Left ventricle myocardium inferior (tissue), 1 donor: ENCODE measurements around the gene SLC23A2. TPM values are rescaled to one million over a fixed set of nuclear protein-coding genes. Genes with fewer than 3 reads are reported as not detected.
A peak's percentile ranks its signal among the peaks of the same experiment; 100 is the strongest.

ENCODE experiments used
- DNase-seq: peaks from one replicate; pipeline ENCODE4 v3.0.0-alpha.2; 2020
- H3K27ac ChIP-seq: fragments of 200-600 bp; replicated peaks from 2 replicates; pipeline ENCODE4 v1.8.0; 2021
- H3K27me3 ChIP-seq: fragments of 200-600 bp; 2 replicates; pipeline ENCODE4 v1.8.0; 2021; ENCODE audit warnings: low read depth
- H3K36me3 ChIP-seq: fragments of 200-600 bp; 2 replicates; pipeline ENCODE4 v1.8.0; 2021
- H3K4me1 ChIP-seq: fragments of 200-600 bp; 2 replicates; pipeline ENCODE4 v1.8.0; 2021
- H3K4me3 ChIP-seq: fragments of 200-600 bp; 2 replicates; pipeline ENCODE4 v1.8.0; 2021; ENCODE audit warnings: mild to moderate bottlenecking, moderate library complexity
- H3K9me3 ChIP-seq: fragments of 200-600 bp; replicated peaks from 2 replicates; pipeline ENCODE4 v1.8.0; 2021
- intact Hi-C: fragments of 100-400 bp; cut with micrococcal nuclease; formaldehyde crosslinking; loops from one replicate; pipeline ENCODE4 v1.11.0; 2022
- total RNA-seq: library from RNA; stranded (reverse); fragmentation: NEBNext Ultra II Directional; extraction: Animal tissue kit (Norgen Biotek cat#: 25700); gene quantifications from one replicate; pipeline ENCODE4 v1.2.1, GENCODE V29; 2021
- TF ChIP-seq, protein P1 (sequence below): fragments of 200-600 bp; IDR thresholded peaks from 2 replicates; pipeline ENCODE4 v1.8.0; 2021; ENCODE audit warnings: antibody characterized with exemption, mild to moderate bottlenecking, borderline replicate concordance
- donor health status: DM: no; HTN: yes; CAD: no; lungs with severe emphysema.

The SLC23A2 gene
- total RNA-seq, 1 donor from 2014 or later, result 6.3 TPM

DNA sequence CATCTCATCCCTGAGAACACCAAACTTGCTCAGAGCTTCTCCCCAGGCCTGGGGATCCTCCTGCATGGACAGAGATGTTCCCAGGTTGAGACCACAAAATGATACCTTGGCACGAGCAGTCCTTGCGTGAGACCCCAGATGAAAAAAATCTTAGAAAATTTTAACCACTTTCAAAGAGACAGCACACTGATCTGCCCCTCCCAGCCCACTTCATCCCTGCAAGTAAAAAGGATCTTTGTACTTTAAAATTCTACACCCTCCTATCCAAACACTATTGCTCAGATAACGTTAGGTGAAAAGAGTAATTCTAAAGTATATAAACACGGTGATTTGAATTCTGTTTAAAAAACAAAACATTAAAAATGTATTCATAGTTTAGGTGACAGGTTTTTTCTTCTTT lies 98.5 kb downstream of the SLC23A2 start:
- Histone ChIP-seq H3K27ac (no peak overlapping the region), H3K36me3 (peaks cover 31% of the 10 kb centered on the region), H3K27me3 (no peaks in the 10 kb centered on the region), H3K4me1 (peaks cover 13% of the 10 kb centered on the region), H3K4me3 (no peak overlapping the region), H3K9me3 (peaks cover 2% of the 10 kb centered on the region)
- intact Hi-C loops, result no loop called here
- TF ChIP-seq, protein P1, sequence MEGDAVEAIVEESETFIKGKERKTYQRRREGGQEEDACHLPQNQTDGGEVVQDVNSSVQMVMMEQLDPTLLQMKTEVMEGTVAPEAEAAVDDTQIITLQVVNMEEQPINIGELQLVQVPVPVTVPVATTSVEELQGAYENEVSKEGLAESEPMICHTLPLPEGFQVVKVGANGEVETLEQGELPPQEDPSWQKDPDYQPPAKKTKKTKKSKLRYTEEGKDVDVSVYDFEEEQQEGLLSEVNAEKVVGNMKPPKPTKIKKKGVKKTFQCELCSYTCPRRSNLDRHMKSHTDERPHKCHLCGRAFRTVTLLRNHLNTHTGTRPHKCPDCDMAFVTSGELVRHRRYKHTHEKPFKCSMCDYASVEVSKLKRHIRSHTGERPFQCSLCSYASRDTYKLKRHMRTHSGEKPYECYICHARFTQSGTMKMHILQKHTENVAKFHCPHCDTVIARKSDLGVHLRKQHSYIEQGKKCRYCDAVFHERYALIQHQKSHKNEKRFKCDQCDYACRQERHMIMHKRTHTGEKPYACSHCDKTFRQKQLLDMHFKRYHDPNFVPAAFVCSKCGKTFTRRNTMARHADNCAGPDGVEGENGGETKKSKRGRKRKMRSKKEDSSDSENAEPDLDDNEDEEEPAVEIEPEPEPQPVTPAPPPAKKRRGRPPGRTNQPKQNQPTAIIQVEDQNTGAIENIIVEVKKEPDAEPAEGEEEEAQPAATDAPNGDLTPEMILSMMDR, result no peak
- no peak for DNase-seq

DNA sequence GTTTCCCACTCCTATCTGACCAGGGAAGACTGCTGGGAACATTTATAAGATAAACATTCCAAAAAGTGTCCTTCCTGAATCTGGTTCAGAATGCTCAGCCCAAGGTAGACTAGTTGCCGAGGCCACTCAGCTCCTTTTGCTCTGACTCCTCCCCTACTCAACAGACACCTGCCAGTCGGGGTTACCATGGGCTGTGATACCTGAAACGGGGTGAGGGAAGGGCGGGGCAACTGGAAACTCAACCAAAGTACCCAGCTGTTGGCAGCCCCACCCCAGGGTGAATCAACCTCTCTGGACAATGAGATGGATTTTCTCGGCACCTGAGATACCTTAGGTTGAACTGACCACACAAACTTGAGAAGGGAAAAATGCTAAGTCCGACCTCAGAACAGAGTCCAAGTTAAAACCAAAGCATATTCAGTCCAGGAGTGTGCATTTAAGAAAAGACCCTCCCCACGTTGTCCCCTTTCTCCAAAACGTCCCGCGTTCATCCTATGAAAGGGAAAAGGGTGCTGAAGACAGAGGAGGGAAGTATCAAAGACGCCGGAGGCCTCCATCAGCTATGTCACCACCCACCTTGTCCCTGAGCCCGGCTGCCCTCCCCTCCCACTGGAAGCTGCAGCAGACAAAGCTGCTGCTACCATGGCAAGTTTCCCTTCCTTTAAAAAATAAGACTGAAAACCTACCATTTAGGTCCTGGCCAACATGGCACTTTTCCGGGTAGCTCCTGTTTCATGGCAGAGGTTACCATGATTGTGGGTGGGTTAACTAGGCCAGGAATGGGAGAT lies 100.1 kb downstream of the SLC23A2 start:
- intact Hi-C loops, result no loop called here
- TF ChIP-seq, protein P1, result no peak
- Histone ChIP-seq H3K36me3 (peaks cover 31% of the 10 kb centered on the region), H3K27me3 (no peaks in the 10 kb centered on the region), H3K9me3 (no peaks in the 10 kb centered on the region), H3K4me1 (peaks cover 13% of the 10 kb centered on the region), H3K4me3 (no peak overlapping the region), H3K27ac (no peak overlapping the region)
- no peak for DNase-seq

DNA sequence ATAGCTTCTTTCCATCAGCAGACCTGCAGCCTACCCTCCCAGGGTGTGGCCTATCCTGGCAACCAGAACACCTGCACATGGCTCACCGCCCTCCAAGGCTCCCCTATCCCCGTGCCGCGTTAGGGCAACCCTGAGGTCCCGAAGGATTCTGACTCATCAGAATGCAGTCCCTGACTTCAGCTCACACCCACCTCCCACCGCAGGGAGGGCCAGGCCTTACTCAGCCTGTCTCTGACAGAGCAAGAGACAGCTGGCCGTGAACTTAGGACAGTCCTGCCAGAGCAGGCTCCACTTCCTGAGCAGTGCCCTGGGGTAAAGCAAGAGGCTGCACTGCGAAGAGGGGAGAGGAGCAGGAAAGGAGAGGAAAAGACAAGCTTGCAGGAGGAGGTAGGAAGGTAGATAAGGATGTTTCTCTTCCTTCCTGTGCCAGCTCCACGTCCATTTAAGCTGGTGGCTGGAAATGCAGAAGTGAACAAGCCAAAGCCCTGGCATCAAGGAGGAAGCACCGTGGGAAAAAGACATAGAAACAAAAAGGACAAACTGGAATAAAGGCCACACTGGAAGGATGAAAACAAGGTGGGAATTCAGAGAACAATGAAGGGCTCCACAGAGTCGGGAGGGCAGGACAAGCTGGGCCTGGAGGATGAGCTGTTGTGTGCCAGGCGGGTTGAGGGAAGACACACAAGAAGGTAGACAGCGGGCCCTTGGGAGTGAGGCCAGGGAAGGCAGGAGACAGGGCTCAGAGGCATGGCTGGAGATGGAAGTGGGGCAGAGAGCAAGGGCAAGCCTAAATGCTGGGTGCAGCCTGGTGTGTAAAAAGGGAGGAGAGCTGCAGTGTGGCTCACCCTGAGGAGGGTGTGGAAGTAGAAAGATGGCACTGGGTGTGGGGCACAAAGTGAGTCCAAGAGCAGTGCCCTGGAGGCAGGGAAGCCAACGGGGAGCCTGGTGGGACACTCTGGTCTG lies 102.7 kb downstream of the SLC23A2 start:
- Histone ChIP-seq H3K27ac (no peak overlapping the region), H3K36me3 (peaks cover 31% of the 10 kb centered on the region), H3K9me3 (no peaks in the 10 kb centered on the region), H3K4me1 (peaks cover 23% of the 10 kb centered on the region), H3K4me3 (no peak overlapping the region), H3K27me3 (no peaks in the 10 kb centered on the region)
- DNase-seq, result peak; percentile 29
- TF ChIP-seq, protein P1, result no peak
- intact Hi-C loops, result no loop called here

DNA sequence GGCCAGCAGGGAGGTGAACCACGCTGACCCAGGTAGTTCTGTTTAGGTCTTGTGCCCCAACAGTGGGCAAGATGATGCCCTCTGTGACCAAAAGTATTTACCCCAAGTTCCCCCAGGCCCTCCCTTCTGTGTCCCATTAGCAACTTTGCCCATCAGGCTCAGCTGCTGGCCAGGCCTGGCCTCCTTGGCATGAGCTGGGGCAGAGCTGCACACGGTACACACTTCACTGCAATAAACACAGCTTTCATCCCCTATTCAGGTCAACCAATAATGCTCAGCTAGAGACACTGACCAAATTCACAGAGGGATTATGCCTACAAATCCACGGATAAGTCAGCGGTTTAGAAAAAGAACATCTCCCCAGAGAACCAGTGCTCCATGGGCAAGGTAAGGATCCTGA lies 103.7 kb downstream of the SLC23A2 start:
- Histone ChIP-seq H3K27me3 (no peaks in the 10 kb centered on the region), H3K27ac (no peak overlapping the region), H3K4me3 (no peak overlapping the region), H3K36me3 (peaks cover 31% of the 10 kb centered on the region), H3K9me3 (no peaks in the 10 kb centered on the region), H3K4me1 (peaks cover 23% of the 10 kb centered on the region)
- TF ChIP-seq, protein P1, result no peak
- no peak for DNase-seq
- intact Hi-C loops, result no loop called here

DNA sequence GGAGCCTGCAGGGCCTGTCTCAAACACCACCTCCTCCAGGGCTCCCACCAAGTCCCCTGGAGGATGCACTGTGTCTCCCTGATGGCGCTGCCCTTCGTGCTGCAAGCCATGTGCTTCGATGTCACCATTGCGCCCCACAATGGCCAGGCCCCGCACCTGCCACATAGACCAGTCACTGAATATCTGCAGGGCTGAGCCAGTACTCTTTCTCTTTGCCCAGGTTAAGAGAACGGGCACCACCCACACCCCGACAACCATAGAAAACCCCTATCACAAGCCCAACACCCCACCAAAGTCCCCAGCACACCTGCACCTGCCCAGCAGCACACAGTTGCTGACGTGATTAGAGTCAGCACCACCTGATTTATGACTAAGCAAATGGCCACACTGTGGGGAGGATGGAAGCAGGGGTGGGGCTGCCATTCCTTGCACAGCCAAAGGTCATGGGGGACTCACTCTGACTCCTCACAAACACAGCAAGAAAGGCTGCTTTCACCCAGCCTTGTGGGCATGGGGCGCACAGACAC lies 104.3 kb downstream of the SLC23A2 start:
- Histone ChIP-seq H3K27me3 (no peaks in the 10 kb centered on the region), H3K4me1 (peaks cover 23% of the 10 kb centered on the region), H3K27ac (no peak overlapping the region), H3K9me3 (no peaks in the 10 kb centered on the region), H3K4me3 (no peak overlapping the region), H3K36me3 (peaks cover 28% of the 10 kb centered on the region)
- no peak for DNase-seq
- intact Hi-C loops, result no loop called here
- TF ChIP-seq, protein P1, result no peak
